ENCODE measurements around the gene RAD18. TPM values are rescaled to one million over a fixed set of nuclear protein-coding genes. Genes with fewer than 3 reads are reported as not detected.

Gene RAD18
- total and polyA plus RNA-seq, 9 of the 15 experiments (the other 6 are each of a cell fraction or from before 2014, with no cell fraction given), result 19.2 to 49.4 (median 34.4) TPM

GRCh38 chr3:8857720-8858367, 105.4 kb downstream of the RAD18 start (continued):
- TF ChIP-seq CLOCK (CRISPR knock-in tag; IDR thresholded peaks at IDR 0.05; ENCODE audit: borderline replicate concordance), result no peak
- no peak for TF ChIP-seq MEF2D (tag; conservative IDR thresholded peaks at IDR 0.05; ENCODE audit: low read depth)
- no peak for TF ChIP-seq CBX2 (IDR thresholded peaks at IDR 0.05; ENCODE audit: insufficient read depth, low read length, poor library complexity, severe bottlenecking)
- TF ChIP-seq SRSF1 (IDR thresholded peaks at IDR 0.05; ENCODE audit: low read depth, low read length), result no peak
- no peak for TF ChIP-seq FOXA1 (IDR thresholded peaks at IDR 0.05; ENCODE audit: borderline replicate concordance)
- no peak for TF ChIP-seq ZNF707 (CRISPR knock-in tag; conservative IDR thresholded peaks at IDR 0.05)
- TF ChIP-seq ZNF23 (CRISPR knock-in tag; IDR thresholded peaks at IDR 0.05), result no peak
- no peak for TF ChIP-seq HINFP (tag; conservative IDR thresholded peaks at IDR 0.05; ENCODE audit: low read depth)
- TF ChIP-seq ZC3H8 (IDR thresholded peaks at IDR 0.05), result no peak
- TF ChIP-seq SRSF3 (IDR thresholded peaks at IDR 0.05; ENCODE audit: insufficient read depth, low read length), result no peak
- no peak for TF ChIP-seq FUS (optimal IDR thresholded peaks at IDR 0.05; ENCODE audit: low read depth, low read length)
- TF ChIP-seq ZNF639 (CRISPR knock-in tag; conservative IDR thresholded peaks at IDR 0.05 in 1 of 2, IDR thresholded peaks at IDR 0.05 in 1 of 2), result no peak; a peak in 1 of 4 replicates
- TF ChIP-seq MTA2 (IDR thresholded peaks at IDR 0.05; ENCODE audit: low read depth), result peak; percentile 90
- TF ChIP-seq ZSCAN29 (IDR thresholded peaks at IDR 0.05), result no peak
- no peak for TF ChIP-seq ESRRB (CRISPR knock-in tag; IDR thresholded peaks at IDR 0.05; ENCODE audit: borderline replicate concordance)
